Endothelial cell of umbilical vein (primary cell): ENCODE results near the gene ERBB2. TPM values are rescaled to one million over a fixed set of nuclear protein-coding genes. Genes with fewer than 3 reads are reported as not detected.

Experiments
- BruUV-seq: library from RNA; stranded (reverse); fragments of 400-500 nt; replicated peaks from 2 replicates; lab custom pipeline; 2021; lab: Mats Ljungman, UMichigan
- CTCF ChIA-PET: fragments of 300-600, 350-600 bp; sonication (Branson Sonifier 250); formaldehyde crosslinking; loops from one replicate; lab custom pipeline; 2021; ENCODE audit warnings: antibody characterized with exemption, inconsistent platforms; lab: Charles Lee
- POLR2A ChIA-PET: fragments of 300-600, 350-600 bp; sonication (Branson Sonifier 250); formaldehyde crosslinking; loops from one replicate; lab custom pipeline; 2021; ENCODE audit warnings: antibody characterized with exemption, inconsistent platforms; lab: Charles Lee
- DNase-seq: peaks from one replicate; pipeline ENCODE4 v3.0.0-alpha.2; 2011; ENCODE audit warnings: low read depth, low spot score
- FAIRE-seq: peaks from 2 replicates; lab custom pipeline; 2011; peaks lifted over from hg19 to GRCh38; lab: Jason Lieb, UNC
- H2AFZ ChIP-seq: 2 replicates; pipeline ENCODE4 v1.6.0; 2012; ENCODE audit warnings: low read depth, low read length, control low read depth, inconsistent platforms
- H3K27ac ChIP-seq: 2 replicates; pipeline ENCODE4 v1.5.1; 2011; ENCODE audit warnings: low read depth, mild to moderate bottlenecking, control low read depth, low read length, moderate library complexity; ENCODE audit not compliant: insufficient read depth
- H3K27me3 ChIP-seq, 2 experiments: 2 replicates each; pipeline versions ENCODE4 v1.6.0 to v1.6.1; 2011; ENCODE audit warnings: low read length in 2 of 2, mixed read lengths in 1 of 2; ENCODE audit not compliant: control insufficient read depth in 2 of 2, insufficient read depth in 2 of 2
- H3K36me3 ChIP-seq, 2 experiments: 2 replicates in 1 of 2; 3 replicates in 1 of 2; pipeline ENCODE4 v1.5.1; 2011; ENCODE audit warnings: low read length in 2 of 2, mild to moderate bottlenecking in 1 of 2, moderate library complexity in 1 of 2; ENCODE audit not compliant: control insufficient read depth in 2 of 2, insufficient read depth in 2 of 2; ENCODE audit errors: extremely low read depth in 1 of 2
- H3K4me1 ChIP-seq: 3 replicates; pipeline ENCODE4 v1.5.1; 2011; ENCODE audit warnings: mild to moderate bottlenecking, low read length; ENCODE audit not compliant: control insufficient read depth, insufficient read depth; ENCODE audit errors: extremely low read depth
- H3K4me2 ChIP-seq: 2 replicates; pipeline ENCODE4 v1.6.1; 2011; ENCODE audit warnings: low read length, control low read depth, mixed read lengths; ENCODE audit not compliant: insufficient read depth
- H3K4me3 ChIP-seq, 3 experiments: fragments of 200-600 bp in 1 of 3; sonication (generic), shearing (Covaris generic) in 1 of 3; replicated peaks in 1 of 3; 2 replicates each; pipeline ENCODE4 v1.5.1; 2011 to 2016; ENCODE audit warnings: control low read depth in 3 of 3, low read length in 3 of 3, mild to moderate bottlenecking in 2 of 3, inconsistent platforms in 1 of 3, low read depth in 1 of 3, moderate library complexity in 1 of 3; ENCODE audit not compliant: insufficient read depth in 1 of 3
- H3K79me2 ChIP-seq: 2 replicates; pipeline ENCODE4 v1.6.0; 2012; ENCODE audit warnings: low read length, inconsistent platforms; ENCODE audit not compliant: control insufficient read depth, insufficient read depth
- H3K9ac ChIP-seq: replicated peaks from 2 replicates; pipeline ENCODE3; 2011; ENCODE audit warnings: low read length, control low read depth; ENCODE audit not compliant: insufficient read depth; ENCODE audit errors: extremely low read depth
- H3K9me1 ChIP-seq: replicated peaks from 3 replicates; pipeline ENCODE4 v1.6.0; 2011; ENCODE audit warnings: mild to moderate bottlenecking, low read length; ENCODE audit not compliant: control insufficient read depth, insufficient read depth; ENCODE audit errors: extremely low read depth
- H3K9me3 ChIP-seq: replicated peaks from 2 replicates; pipeline ENCODE4 v1.5.1; 2012; ENCODE audit warnings: low read length, inconsistent platforms; ENCODE audit not compliant: control insufficient read depth, insufficient read depth
- H4K20me1 ChIP-seq: replicated peaks from 2 replicates; pipeline ENCODE3; 2011; ENCODE audit warnings: mild to moderate bottlenecking, low read length; ENCODE audit not compliant: control insufficient read depth, insufficient read depth; ENCODE audit errors: extremely low read depth
- CTCF ChIP-seq, 2 donors: IDR thresholded peaks; 1 replicate in 1 of 2; 2 replicates in 1 of 2; pipeline ENCODE4 v1.5.1; 2011; ENCODE audit warnings: low read length in 2 of 2, mild to moderate bottlenecking in 2 of 2, moderate library complexity in 2 of 2, control low read depth in 1 of 2, inconsistent platforms in 1 of 2, low read depth in 1 of 2; ENCODE audit not compliant: insufficient read depth in 1 of 2; ENCODE audit errors: extremely low read depth in 1 of 2
- EZH2 ChIP-seq: IDR thresholded peaks from 2 replicates; pipeline ENCODE4 v1.6.1; 2012; ENCODE audit warnings: borderline replicate concordance, low read depth, mild to moderate bottlenecking, moderate library complexity, low read length, inconsistent platforms; ENCODE audit not compliant: severe bottlenecking
- MAX ChIP-seq: IDR thresholded peaks from 2 replicates; pipeline ENCODE4 v1.6.1; 2011; ENCODE audit not compliant: insufficient read depth, insufficient read length
- MYC ChIP-seq: IDR thresholded peaks from one replicate; pipeline ENCODE4 v1.6.1; 2011; ENCODE audit warnings: mild to moderate bottlenecking, low read depth, low read length
- POLR2AphosphoS5 ChIP-seq: IDR thresholded peaks from 2 replicates; pipeline ENCODE4 v1.6.1; 2012; ENCODE audit warnings: low read depth, mild to moderate bottlenecking, control low read depth, low read length, moderate library complexity; ENCODE audit not compliant: insufficient read depth
- dilution Hi-C: fragments of 300-500 bp; cut with MboI; formaldehyde crosslinking; loops from one replicate; pipeline ENCODE4 v1.15.0; 2019; ENCODE audit warnings: low sequenced_read_pairs; ENCODE audit not compliant: extremely low pct_ligation_motif_present
- intact Hi-C: fragments of 100-400 bp; cut with micrococcal nuclease; formaldehyde crosslinking; loops from one replicate; pipeline ENCODE4 v1.10.0; 2022
- polyA plus RNA-seq, 4 experiments: library from polyadenylated mRNA; depleted of rRNA in 3 of 4; stranded (reverse) in 3 of 4; unstranded in 1 of 4; fragments of >200 nt; gene quantifications; 2 replicates each; pipeline versions ENCODE4 v1.2.1 to v1.2.3, GENCODE V29; 2011 to 2012; ENCODE audit warnings: missing spikeins in 1 of 4
- total RNA-seq: library from RNA; stranded (reverse); gene quantifications from 2 replicates; pipeline ENCODE4 v1.2.3, GENCODE V29; 2021

ERBB2 gene
- total and polyA plus RNA-seq, 2 donors (not counting 3 experiments of a cell fraction or from before 2014, with no cell fraction given) = 20.6 to 32.9 TPM

DNA sequence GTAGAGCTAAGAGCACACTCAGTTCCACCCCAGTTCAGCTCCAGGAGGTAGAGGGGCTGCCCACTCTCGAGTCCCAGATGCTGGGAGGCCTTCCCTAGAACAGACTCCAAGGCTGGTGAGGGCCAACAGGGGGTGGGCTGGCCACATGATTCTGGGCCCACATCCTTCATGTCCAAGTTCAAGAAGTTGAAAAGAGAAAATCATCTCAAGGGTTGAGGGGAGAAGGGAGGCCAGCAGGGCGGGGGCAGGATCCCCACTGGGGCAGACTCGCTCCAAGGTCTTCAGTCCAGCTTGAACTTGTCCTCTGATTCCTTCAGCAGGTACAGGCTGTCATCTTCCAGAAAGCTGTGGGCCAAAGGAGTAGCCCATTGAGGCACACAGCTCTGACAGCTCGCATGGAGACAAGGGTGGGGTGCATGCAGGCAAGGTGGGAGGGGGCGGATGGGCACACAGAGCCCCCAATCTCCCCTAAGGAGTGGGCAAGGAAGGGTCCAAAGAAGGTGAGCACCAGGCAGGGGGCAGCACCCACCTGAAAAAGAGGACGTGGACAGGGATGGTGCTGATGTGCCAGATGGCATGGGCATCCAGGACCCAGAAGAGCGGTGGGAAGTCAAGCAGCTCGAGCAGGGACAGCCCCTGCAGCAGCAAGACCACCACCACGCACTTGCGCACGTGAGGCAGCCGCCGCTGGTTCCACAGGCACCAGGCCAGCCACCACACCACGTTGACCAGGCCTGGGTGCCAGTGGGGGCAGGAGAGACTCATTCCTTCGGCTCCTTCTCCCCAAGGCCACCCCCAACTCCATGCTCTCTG, 27.1 kb upstream of the ERBB2 start:
- no peak overlapping the region for H3K4me3 ChIP-seq
- POLR2A ChIA-PET = no interaction called here
- no peak overlapping the region for H3K4me2 ChIP-seq
- H3K27ac ChIP-seq = no peak overlapping the region
- H3K9ac ChIP-seq = no peak overlapping the region
- intact Hi-C loops = loop anchor here (1.0 kb wide), 1 partner anchor 50 kb away; no protein-coding TSS in a partner anchor
- no peaks in the 10 kb centered on the region for H3K36me3 ChIP-seq
- TF ChIP-seq MYC (no peak), EZH2 (no peak), MAX (no peak), CTCF (IDR thresholded peaks at IDR 0.05; ENCODE audit: extremely low read depth in 1 of 2, insufficient read depth in 1 of 2, low read depth in 1 of 2, low read length in 2 of 2) (no peak), POLR2AphosphoS5 (no peak)
- dilution Hi-C loops = no loop called here
- H3K4me1 ChIP-seq = no peaks in the 10 kb centered on the region
- DNase-seq = no peak
- CTCF ChIA-PET = interaction anchor here (0.8 to 13.1 kb wide), 13 partner anchors 8 to 466 kb away, joined by 3 to 291 read pairs (median 5); no protein-coding TSS in a partner anchor
- no peak for FAIRE-seq
- H3K9me1 ChIP-seq = no peaks in the 10 kb centered on the region
- no peaks in the 10 kb centered on the region for H4K20me1 ChIP-seq
- no peak overlapping the region for H2AFZ ChIP-seq
- no peaks in the 10 kb centered on the region for H3K9me3 ChIP-seq
- H3K79me2 ChIP-seq = no peaks in the 10 kb centered on the region
- BruUV-seq = no TSS peak
- peaks cover 0 to 2% of the 10 kb centered on the region in 2 experiments for H3K27me3 ChIP-seq
